Kidney (tissue), 14 donors: ENCODE data around the gene CPTP. TPM values are rescaled to one million over a fixed set of nuclear protein-coding genes. Genes with fewer than 3 reads are reported as not detected.

Experiments used
- DNase-seq, 5 donors: peaks; one replicate each; pipeline ENCODE4 v3.0.0-alpha.2; 2013 to 2020
- FAIRE-seq: peaks from 2 replicates; lab custom pipeline; 2012; peaks lifted over from hg19 to GRCh38; lab: Jason Lieb, UNC
- H3K27ac ChIP-seq, 2 donors: one replicate each; pipeline ENCODE4 v1.7.0; 2013; ENCODE audit warnings: low read depth in 2 of 2, low read length in 2 of 2, inconsistent platforms in 1 of 2
- H3K27me3 ChIP-seq: one replicate; pipeline ENCODE4 v1.7.1; 2013; ENCODE audit warnings: low read length, inconsistent platforms; ENCODE audit not compliant: control insufficient read depth, insufficient read depth
- H3K36me3 ChIP-seq, 3 donors: one replicate each; pipeline versions ENCODE4 v1.7.0 to v1.7.1; 2013; ENCODE audit warnings: low read length in 3 of 3, control low read depth in 1 of 3, inconsistent platforms in 1 of 3; ENCODE audit not compliant: insufficient read depth in 3 of 3, control insufficient read depth in 2 of 3
- H3K4me1 ChIP-seq, 3 donors: one replicate each; pipeline versions ENCODE4 v1.7.0 to v1.7.1; 2013; ENCODE audit warnings: low read length in 3 of 3, inconsistent platforms in 1 of 3, low read depth in 1 of 3; ENCODE audit not compliant: control insufficient read depth in 2 of 3, insufficient read depth in 2 of 3
- H3K4me3 ChIP-seq, 3 donors: one replicate each; pipeline versions ENCODE4 v1.7.0 to v1.8.1; 2013; ENCODE audit warnings: low read length in 3 of 3, control low read depth in 1 of 3, inconsistent platforms in 1 of 3
- H3K9ac ChIP-seq, 3 donors: one replicate each; pipeline versions ENCODE4 v1.7.0 to v1.7.1; 2013; ENCODE audit warnings: low read length in 3 of 3, control low read depth in 1 of 3, inconsistent platforms in 1 of 3
- H3K9me3 ChIP-seq, 3 donors: one replicate each; pipeline versions ENCODE4 v1.7.0 to v1.7.1; 2013; ENCODE audit warnings: low read length in 3 of 3, control low read depth in 1 of 3, inconsistent platforms in 1 of 3; ENCODE audit not compliant: control insufficient read depth in 2 of 3, insufficient read depth in 1 of 3
- intact Hi-C: fragments of 100-400 bp; cut with DNase I; formaldehyde crosslinking; loops from one replicate; pipeline ENCODE4 v1.11.1; 2022
- polyA plus RNA-seq: library from polyadenylated mRNA; stranded (reverse); fragments of 350-450 nt; fragmentation: Illumina TruSeq; extraction: RNeasy Lipid Tissue Mini Kit (QIAGEN cat#74804); gene quantifications from one replicate; pipeline ENCODE4 v1.2.3, GENCODE V29; 2014; ENCODE audit warnings: low read depth, low replicate concordance; ENCODE audit not compliant: insufficient read depth
- total RNA-seq: library from RNA; stranded (reverse); fragmentation: NEBNext Ultra II Directional; extraction: Animal tissue kit (Norgen Biotek cat#: 25700); gene quantifications from one replicate; pipeline ENCODE4 v1.2.1, GENCODE V29; 2021
- TF ChIP-seq, protein P1 (sequence below): IDR thresholded peaks from 3 replicates; pipeline ENCODE4 v1.5.1; 2012; ENCODE audit warnings: mild to moderate bottlenecking, moderate library complexity, borderline replicate concordance; ENCODE audit not compliant: insufficient read depth; ENCODE audit errors: extremely low read depth
- donor health status: control.
- donor health status: control.
- donor health status: control.
- donor health status: control.
- donor health status: control.
- donor health status: DM: yes; HTN: yes; CAD: no.
- donor health status: Normal renal cell carcinoma (clear cell type).

Gene CPTP
- total and polyA plus RNA-seq, 2 donors from 2014 or later, result 21.9 to 51.5 TPM

DNA sequence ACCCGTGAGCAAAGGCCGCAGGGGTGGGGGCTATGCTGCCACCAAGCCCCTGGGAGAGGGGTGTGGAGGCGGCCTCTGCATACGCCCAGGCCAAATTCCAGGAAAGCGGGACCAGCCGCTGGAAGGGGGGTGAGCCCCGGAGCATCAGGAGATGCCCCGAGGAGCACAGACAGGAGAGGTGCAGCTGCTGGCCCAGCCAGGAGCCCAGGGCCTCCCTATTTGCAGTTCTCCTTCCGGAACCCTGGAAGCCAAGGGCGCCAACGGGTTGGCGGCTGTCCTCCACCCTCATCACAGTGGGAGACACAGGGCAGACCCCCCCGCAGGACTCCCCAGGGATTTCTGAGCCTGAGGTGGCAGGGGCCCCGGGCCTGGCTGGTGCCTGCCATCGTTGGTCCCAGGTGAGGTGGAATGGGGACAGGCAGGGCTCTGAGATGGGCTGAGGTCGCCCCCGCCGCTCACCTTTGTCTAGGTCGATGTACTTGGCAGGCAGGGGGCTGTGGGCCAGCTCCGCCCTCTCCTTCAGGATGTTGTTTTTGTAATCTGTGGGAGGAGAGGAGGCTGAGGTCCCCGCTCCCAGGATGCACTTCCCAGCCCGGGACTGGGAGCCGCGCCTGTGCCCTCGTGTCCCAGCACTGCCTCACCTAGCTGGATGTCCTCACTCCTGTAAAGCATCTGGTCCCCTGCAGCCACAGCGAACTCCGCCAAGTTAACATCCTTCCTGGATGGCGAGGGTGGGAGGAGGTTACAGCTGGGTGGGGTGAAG is 29.0 kb downstream of the CPTP start:
- intact Hi-C loops, result no loop called here
- peak in 4 of 5 donors; percentile 36 to 76 (median 65) for DNase-seq
- no peaks in the 10 kb centered on the region for H3K9me3 ChIP-seq
- H3K36me3 ChIP-seq, result no peaks in the 10 kb centered on the region
- no peaks in the 10 kb centered on the region for H3K27me3 ChIP-seq
- H3K4me1 ChIP-seq, result peaks cover 0 to 13% (median 0%) of the 10 kb centered on the region in 3 donors
- no peak overlapping the region for H3K9ac ChIP-seq
- TF ChIP-seq, protein P1, sequence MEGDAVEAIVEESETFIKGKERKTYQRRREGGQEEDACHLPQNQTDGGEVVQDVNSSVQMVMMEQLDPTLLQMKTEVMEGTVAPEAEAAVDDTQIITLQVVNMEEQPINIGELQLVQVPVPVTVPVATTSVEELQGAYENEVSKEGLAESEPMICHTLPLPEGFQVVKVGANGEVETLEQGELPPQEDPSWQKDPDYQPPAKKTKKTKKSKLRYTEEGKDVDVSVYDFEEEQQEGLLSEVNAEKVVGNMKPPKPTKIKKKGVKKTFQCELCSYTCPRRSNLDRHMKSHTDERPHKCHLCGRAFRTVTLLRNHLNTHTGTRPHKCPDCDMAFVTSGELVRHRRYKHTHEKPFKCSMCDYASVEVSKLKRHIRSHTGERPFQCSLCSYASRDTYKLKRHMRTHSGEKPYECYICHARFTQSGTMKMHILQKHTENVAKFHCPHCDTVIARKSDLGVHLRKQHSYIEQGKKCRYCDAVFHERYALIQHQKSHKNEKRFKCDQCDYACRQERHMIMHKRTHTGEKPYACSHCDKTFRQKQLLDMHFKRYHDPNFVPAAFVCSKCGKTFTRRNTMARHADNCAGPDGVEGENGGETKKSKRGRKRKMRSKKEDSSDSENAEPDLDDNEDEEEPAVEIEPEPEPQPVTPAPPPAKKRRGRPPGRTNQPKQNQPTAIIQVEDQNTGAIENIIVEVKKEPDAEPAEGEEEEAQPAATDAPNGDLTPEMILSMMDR, result no peak
- H3K4me3 ChIP-seq, result no peak overlapping the region
- H3K27ac ChIP-seq, result no peak overlapping the region
- no peak for FAIRE-seq

DNA sequence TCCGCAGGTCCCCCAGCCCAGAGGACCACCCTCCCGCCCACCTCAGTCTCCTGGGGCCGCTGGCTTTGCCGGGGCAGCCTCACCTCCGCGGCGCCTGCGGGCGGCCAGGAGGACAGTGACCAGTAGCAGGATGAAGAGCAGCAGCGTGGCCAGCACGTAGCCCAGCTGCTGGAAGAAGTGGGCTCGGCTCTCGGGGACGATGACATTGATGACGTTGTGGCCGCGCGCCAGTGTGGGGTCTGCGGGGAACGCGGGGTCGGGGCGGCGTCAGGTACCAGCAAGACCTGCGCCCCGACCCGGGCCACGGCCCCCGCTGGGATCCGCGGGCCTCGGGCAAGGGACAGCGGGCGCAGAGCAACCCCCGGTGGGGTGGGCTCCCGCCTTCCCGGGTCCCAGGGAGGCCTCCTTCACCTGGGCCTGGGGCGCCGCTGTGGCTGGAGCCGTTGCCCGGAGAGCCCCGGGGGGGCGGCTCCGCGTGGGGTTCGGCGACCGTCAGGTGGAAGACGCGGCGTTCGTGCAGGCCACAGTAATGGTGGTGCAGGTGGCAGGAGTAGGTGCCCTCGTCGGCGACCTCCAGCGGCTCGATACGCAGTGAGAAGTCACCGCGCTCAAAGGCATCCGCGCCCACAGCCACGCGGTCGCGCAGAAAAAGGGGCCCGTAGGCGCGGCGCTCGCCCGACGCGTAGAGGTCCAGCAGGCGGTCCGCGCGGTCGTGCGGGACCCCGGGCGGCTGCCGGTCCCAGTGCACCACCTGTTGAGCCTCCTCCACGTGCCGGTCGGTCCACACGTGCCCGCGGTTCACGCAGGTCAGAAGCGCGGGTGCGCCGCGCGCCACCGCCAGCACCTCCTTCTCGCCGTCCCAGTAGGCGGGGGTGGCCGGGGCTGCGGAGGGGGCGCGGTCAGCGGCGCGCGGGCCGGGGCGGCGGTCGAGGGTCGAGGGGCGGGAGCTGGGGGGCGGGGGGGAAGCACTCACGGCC is 30.0 kb downstream of the CPTP start:
- Histone ChIP-seq H3K36me3 (no peaks in the 10 kb centered on the region), H3K27ac (no peak overlapping the region), H3K4me1 (peaks cover 0 to 18% (median 0%) of the 10 kb centered on the region in 3 donors), H3K9ac (no peak overlapping the region), H3K9me3 (no peaks in the 10 kb centered on the region), H3K27me3 (no peaks in the 10 kb centered on the region), H3K4me3 (no peak overlapping the region)
- TF ChIP-seq, protein P1, result no peak
- FAIRE-seq, result no peak
- DNase-seq, result peak in 1 of 5 donors; percentile 77
- intact Hi-C loops, result no loop called here

DNA sequence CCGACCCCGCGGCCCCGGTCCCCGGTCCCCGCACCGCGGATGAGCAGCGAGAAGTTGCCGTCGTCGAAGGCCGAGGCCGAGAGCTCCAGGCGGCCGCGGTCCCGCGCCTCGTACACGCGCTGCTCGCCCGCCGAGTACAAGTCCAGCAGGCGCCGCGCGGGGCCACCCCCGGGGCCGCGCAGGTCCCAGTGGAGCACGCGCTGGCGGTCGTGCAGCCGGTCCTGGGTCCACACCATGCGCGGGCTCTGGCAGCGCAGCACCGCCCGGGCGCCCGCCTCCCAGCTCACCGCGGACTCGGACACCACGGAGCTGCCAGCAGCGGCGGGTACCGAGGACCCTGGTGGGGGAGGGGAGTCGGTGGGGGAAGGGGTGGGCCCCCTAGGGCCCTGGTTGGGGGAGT is 30.8 kb downstream of the CPTP start:
- Histone ChIP-seq H3K36me3 (no peaks in the 10 kb centered on the region), H3K9ac (no peak overlapping the region), H3K27ac (no peak overlapping the region), H3K27me3 (no peaks in the 10 kb centered on the region), H3K9me3 (no peaks in the 10 kb centered on the region), H3K4me3 (no peak overlapping the region), H3K4me1 (peaks cover 0 to 18% (median 0%) of the 10 kb centered on the region in 3 donors)
- TF ChIP-seq, protein P1, result no peak
- peak; percentile 68 to 87 (median 82) for DNase-seq
- intact Hi-C loops, result no loop called here
- FAIRE-seq, result no peak
